Activated CD8-positive, alpha-beta memory T cell treated with anti-CD3 and anti-CD28 coated beads for 36 hours (primary cell): ENCODE results near the gene SBSN. TPM values are rescaled to one million over a fixed set of nuclear protein-coding genes. Genes with fewer than 3 reads are reported as not detected.

ENCODE experiments used
- CTCF ChIA-PET: fragments of 350-600 bp; sonication (Branson Sonifier 250); formaldehyde crosslinking; loops from one replicate; lab custom pipeline; 2021; ENCODE audit warnings: antibody characterized with exemption; lab: Charles Lee
- POLR2A ChIA-PET: fragments of 350-600 bp; sonication (Branson Sonifier 250); formaldehyde crosslinking; loops from one replicate; lab custom pipeline; 2021; ENCODE audit warnings: antibody characterized with exemption; lab: Charles Lee
- total RNA-seq, 2 experiments: library from RNA; stranded (reverse); gene quantifications; one replicate each; pipeline ENCODE4 v1.2.3, GENCODE V29; 2021

The SBSN gene
- total RNA-seq = not detected

GRCh38 chr19:35528218-35529038 lies at the start of gene SBSN:
SBSN (minus strand) TSS chr19:35528311; CDS start chr19:35528281, 30 bp downstream.
- CTCF ChIA-PET = interaction anchor here (0.6 kb wide), 1 partner anchor 56 kb away, joined by 3 read pairs; no protein-coding TSS in a partner anchor
- POLR2A ChIA-PET = no interaction called here

DNA sequence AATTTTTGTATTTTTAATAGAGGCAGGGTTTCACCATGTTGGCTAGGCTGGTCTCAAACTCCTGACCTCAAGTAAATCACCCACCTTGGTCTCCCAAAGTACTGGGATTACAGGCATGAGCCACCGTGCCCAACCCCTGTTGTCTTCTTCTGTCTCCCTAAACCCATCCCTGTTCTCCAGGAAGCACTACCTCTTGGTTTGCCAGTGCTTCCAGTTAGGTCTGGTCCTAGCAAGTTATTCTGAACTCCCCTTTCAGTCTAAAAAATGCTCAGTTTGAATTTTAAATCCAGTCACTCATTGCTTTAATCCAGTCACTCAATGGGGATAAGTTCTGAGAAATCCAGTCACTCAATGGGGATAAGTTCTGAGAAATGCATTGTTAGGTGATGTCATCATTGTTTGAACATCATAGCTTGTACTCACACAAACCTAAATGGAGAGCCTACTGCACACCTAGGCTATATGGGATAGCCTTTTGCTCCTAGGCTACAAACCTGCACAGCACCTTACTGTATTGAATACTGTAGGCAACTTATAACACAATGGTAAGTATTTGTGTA lies 43.4 kb upstream of the SBSN start:
- ChIA-PET CTCF (interaction anchor here (0.7 kb wide), 1 partner anchor 76 kb away, joined by 4 read pairs; no protein-coding TSS in a partner anchor), POLR2A (no interaction called here)

GRCh38 chr19:35569281-35569781 lies 41.2 kb upstream of the SBSN start:
- CTCF ChIA-PET = no interaction called here
- POLR2A ChIA-PET = no interaction called here

DNA sequence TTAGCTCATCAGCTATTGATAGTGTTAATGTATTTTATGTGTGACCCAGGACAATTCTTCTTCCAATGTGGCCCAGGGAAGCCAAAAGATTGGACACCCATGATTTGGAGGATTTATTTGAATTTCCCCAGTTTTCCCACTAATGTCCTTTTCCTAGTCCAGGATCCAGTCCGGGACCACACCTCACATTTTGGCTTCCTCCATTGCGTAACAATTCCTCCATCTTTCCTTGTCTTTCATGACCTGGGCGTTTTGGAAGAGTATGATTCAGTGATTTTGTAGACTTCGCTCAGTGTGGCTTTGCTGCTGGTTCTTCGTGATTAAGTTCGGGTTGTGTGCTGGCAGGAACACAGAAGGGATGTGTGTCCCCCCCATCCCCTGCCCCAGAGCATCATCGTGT lies 38.6 kb upstream of the SBSN start:
- POLR2A ChIA-PET = no interaction called here
- CTCF ChIA-PET = no interaction called here

- CTCF ChIA-PET = interaction anchor here (0.7 to 0.8 kb wide), 2 partner anchors 9 to 27 kb away, joined by 3 read pairs; no protein-coding TSS in a partner anchor
- POLR2A ChIA-PET = no interaction called here
Observed at GRCh38 chr19:35565016-35565856, 37.1 kb upstream of the SBSN start.

DNA sequence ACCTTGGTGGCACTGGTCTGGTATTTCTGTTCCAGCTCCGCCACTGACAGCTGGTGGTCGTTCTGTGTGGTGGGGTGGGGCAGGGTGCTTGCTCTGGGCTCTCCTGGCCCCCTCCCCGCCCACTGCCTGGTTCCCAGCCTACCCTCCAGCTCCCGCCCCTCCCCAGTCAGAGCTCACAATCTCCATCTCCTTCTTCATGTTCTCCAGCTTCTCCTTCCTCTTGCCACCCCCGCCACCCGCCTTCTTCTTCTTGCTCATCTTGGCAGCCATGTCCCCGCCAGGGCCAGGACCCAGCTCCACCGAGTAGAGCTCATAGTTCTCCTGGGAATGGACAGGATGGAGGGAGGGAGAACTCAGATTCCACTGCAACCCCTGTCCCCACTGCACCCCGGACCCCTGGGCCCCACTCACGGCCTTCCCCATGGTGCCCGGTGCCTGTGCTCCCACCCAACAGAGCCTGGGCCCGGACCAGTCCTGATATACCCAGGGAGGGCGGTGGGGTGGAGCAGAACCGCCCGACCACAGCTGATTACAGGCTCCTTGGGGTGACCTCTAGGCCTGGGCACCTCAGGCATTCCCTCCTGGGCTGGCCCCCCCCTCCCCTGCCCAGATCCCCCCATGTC lies 35.2 kb upstream of the SBSN start, which contains the start of gene ATP4A:
TSS of gene ATP4A (minus strand) at position 452 of the 623 bp plus-strand sequence. CDS start at position 423, 29 bp downstream.
- ChIA-PET CTCF (no interaction called here), POLR2A (no interaction called here)

GRCh38 chr19:35562776-35563175 lies 34.7 kb upstream of the SBSN start:
- POLR2A ChIA-PET = no interaction called here
- CTCF ChIA-PET = no interaction called here

DNA sequence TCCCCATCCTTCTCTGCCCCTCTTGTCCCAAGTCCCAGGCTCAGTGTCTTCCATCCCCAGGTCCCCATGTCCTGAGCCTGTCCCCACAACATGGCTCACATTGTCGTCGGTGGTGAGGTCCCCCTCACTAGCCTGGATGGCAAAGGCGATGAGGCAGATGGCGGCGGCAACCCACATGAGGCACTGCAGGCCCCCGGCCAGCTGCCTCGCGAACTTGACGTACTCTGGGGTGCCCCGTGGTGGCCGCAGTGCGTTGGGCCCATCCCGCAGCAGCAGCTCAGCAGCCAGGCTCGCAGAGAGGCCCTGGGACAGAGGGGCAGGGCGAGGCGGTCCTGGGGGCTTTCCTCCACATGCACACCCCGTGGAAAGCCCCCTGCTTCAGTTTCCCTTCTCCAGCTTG lies 34.2 kb upstream of the SBSN start:
- ChIA-PET CTCF (no interaction called here), POLR2A (no interaction called here)

DNA sequence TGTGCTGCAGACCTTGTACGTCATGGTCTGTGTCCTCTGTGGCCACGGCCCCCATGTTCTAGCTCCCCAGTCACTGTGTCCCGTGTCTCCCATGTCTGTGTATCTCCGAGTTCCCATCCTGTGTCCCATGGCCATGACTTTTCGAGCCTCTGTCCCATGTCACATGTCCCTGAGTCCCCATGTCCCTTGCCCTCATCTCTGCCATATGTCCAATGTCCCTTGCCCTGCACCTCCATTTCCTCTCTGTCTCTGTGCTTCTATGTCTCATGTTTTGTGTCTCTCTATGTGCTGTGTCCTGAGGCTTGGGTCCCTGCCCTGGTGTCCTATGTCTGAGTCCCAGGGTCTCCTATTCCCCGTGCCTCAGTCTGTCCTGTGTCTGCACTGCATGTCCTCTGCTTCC lies 33.3 kb upstream of the SBSN start:
- CTCF ChIA-PET = no interaction called here

DNA sequence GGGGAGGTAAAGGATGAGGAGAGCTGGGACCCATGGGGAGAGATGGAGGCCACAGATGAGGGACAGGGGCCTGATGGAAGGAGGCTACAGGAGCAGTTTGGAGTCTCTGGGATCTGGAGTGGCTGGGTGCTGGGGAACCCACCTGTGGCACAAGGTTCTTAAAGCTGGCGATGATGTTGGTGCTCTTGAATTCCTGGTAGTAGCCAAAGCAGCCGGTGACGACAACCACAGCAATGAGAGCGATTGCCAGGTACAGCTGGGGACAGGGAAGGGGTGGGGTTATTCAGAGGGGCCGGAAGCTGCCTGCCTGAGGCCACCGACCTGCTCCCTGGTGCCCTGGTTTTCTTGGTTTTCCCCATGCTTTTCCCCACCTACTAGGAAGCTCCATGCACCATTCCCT lies 32.6 kb upstream of the SBSN start:
- ChIA-PET POLR2A (no interaction called here), CTCF (interaction anchor here (0.9 kb wide), 1 partner anchor 11 kb away, joined by 3 read pairs; no protein-coding TSS in a partner anchor)

More for the DNA sequence above, 33.3 kb upstream of the SBSN start:
- POLR2A ChIA-PET = no interaction called here

DNA sequence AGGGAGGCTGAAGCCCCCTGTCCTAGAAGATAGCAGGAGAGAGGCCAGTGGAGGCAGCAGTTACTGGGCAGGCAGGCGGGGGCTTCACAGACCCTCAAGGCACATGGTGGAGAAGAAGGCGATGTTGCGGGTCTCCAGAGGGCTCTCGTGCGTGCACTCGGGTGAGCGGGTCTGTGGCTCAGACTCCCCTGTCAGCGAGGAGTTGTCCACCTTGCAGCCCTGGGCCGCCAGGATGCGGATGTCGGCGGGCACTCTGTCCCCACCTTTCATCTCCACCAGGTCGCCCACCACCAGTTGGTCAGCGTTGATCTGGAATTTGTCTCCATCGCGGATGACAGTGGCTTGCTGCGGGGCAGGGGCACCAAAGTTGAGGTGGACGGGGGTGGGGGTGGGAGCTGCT lies 32.2 kb upstream of the SBSN start:
- POLR2A ChIA-PET = no interaction called here
- CTCF ChIA-PET = interaction anchor here (0.9 kb wide), 1 partner anchor 10 kb away, joined by 3 read pairs; no protein-coding TSS in a partner anchor

DNA sequence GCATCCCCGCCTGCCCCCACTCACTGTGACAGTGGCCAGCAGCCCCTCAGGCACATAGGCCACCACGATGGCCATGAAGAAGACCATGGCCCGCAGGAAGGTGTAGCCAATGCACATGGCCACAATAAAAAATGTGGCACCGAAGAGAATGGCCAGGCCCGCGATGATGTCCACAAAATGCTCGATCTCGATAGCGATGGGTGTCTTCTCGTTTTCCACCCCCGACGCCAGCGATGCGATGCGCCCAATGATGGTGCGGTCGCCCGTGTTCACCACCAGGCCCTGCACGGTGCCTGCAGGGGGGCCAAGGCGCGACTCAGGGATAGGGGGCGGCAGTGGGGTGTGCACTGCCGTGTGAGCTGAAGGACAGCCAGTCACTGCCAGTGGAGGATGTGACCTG lies 31.7 kb upstream of the SBSN start:
- POLR2A ChIA-PET = no interaction called here
- CTCF ChIA-PET = interaction anchor here (1.2 kb wide), 1 partner anchor 11 kb away, joined by 3 read pairs; no protein-coding TSS in a partner anchor

DNA sequence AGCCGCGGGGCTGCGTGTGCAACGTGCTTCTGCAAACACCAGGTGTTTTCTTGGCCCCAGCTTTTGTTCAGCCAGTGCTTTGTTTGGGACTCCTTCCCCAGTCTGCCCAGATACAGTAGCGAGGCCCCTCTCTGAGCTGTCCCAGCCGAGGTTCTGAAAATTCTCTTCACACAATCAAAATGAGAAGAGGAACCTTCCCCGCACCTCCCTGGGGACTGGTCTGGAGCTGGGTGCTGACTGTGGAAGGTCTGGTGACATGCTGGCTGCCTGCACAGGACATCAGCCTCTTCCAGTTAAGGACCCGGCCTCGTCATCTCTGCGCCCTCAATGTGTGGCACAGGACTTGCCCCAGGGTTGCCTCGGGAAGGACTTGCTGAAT lies 31.2 kb upstream of the SBSN start:
- CTCF ChIA-PET = interaction anchor here (1.2 kb wide), 1 partner anchor 11 kb away, joined by 3 read pairs; no protein-coding TSS in a partner anchor
- POLR2A ChIA-PET = no interaction called here

DNA sequence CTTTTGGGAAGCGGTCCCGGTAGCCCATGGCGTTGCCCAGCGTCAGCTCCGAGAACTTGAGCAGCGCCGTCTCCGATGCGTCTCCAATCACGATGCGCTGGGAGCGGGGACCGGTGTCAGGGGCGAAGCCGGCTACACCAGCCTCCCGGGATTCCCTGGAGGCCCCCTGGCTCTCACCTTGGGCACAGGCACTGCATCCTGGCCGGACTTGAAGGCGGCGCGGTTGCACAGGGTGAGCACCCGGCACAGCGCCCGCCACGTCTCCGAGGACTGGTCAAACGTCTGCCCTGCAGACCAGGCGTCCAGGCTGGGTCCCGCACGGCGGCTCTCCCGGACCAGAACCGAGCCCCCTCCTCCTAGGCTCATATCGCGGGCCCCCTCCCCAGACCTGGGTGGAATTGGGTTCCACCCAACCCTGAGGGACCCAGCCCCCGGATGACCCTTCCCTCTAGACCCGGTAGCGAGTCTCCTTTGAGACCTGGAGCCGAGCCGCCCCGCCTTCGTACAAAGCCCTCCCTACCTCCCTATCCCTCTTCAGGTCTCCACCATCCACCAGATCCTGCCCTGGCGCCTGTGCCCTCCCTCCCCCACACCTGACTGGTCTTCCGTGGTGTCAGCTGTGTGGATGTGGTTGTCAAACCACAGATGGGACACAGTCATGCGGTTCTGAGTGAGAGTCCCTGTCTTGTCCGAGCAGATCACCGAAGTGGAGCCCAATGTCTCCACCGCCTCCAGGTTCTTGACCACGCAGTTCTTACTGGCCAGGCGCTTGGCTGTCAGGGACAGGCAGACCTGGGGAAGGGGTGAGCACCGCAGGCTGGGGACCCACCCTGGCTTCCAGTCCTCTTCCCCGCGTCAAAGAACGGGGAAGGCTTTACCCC lies 30.5 kb upstream of the SBSN start:
- POLR2A ChIA-PET = no interaction called here

GRCh38 chr19:35557539-35558399 lies 29.7 kb upstream of the SBSN start:
- POLR2A ChIA-PET = no interaction called here
- CTCF ChIA-PET = interaction anchor here (2.5 kb wide), 1 partner anchor 9 kb away, joined by 13 read pairs; no protein-coding TSS in a partner anchor

More for the DNA sequence above, 30.5 kb upstream of the SBSN start:
- CTCF ChIA-PET = interaction anchor here (1.2 to 2.5 kb wide), 2 partner anchors 10 kb away, joined by 3 to 13 read pairs; no protein-coding TSS in a partner anchor

DNA sequence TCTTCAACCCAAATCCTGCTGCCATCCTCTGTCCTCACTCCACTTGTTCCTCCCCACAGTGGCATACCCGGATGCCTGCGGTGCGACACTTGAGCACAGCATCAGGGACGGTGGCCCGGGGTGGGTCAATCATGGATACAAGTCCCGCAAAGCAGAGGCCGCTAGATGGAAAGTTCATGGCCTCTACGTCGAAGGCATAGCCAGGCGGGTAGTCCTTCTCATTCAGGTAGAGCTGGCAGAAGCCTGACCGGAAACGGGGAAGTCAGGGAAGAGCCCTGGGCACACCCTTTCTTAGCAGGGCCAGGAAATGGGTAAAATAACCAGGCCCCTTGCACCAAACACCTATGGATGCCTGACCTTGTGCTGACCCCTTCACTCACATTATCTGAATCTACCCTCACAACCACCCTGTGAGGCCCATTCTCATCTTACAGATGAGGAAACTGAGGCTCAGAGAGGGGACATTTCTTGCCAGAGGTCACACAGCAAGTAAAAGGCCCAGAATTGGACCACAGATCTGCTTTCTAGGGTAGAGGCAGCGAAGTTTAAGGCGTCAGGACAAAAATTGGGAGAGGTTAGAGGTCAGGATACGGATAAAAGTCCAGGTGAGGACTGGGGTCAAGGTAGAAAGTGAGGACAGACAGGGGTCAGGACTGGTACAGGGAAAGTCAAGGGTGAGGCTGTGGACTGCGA lies 28.9 kb upstream of the SBSN start:
- ChIA-PET CTCF (interaction anchor here (2.5 kb wide), 1 partner anchor 8 kb away, joined by 13 read pairs; no protein-coding TSS in a partner anchor), POLR2A (no interaction called here)
